Measurements from ENCODE around the gene ANKRD55.
"Not testable (repeated sequence)": the region's sequence is repeated elsewhere in the genome, so short reads cannot be mapped to it uniquely, and the experiment has no call there.

The ANKRD55 gene

GRCh38 chr5:56110646-56111403 lies 122.3 kb downstream of the ANKRD55 start:
- Histone ChIP-seq H3K27ac (ENCODE audit: low read length) (no peak overlapping the region), H3K4me1 (ENCODE audit: insufficient read depth, low read length) (no peaks in the 10 kb centered on the region), H3K36me3 (ENCODE audit: insufficient read depth, low read depth, low read length) (no peaks in the 10 kb centered on the region), H3K9ac (ENCODE audit: low read depth, low read length) (no peak overlapping the region), H3K4me3 (ENCODE audit: low read length) (no peak overlapping the region), H3K9me3 (ENCODE audit: insufficient read depth, low read depth, low read length) (no peaks in the 10 kb centered on the region), H3K27me3 (ENCODE audit: insufficient read depth, low read length) (no peaks in the 10 kb centered on the region)

- Histone ChIP-seq H3K36me3 (ENCODE audit: insufficient read depth, low read depth, low read length) (no peaks in the 10 kb centered on the region), H3K9me3 (ENCODE audit: insufficient read depth, low read depth, low read length) (no peaks in the 10 kb centered on the region), H3K4me1 (ENCODE audit: insufficient read depth, low read length) (no peaks in the 10 kb centered on the region), H3K4me3 (ENCODE audit: low read length) (no peak overlapping the region), H3K27ac (ENCODE audit: low read length) (no peak overlapping the region), H3K9ac (ENCODE audit: low read depth, low read length) (no peak overlapping the region), H3K27me3 (ENCODE audit: insufficient read depth, low read length) (no peaks in the 10 kb centered on the region)
These were observed 124.9 kb downstream of the ANKRD55 start for GRCh38 chr5:56108246-56108645.

DNA sequence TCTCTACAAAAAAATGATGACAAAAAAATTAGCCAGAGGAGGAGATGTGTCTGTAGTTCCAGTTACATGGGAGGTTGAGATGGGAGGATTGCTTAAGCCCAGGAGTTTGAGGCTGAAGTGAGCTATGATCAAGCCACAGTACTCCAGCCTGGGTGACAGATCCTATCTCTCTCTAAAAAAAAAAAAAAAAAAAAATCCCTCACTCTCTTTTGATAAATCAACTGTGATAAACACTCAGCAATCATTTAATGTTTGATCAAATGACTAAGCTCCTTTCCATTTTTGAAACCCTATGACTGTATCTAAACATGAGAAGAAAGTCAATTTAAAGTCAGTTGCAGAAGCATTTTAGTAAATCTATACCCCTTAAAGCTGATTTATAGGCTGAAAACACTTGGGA lies 126.3 kb downstream of the ANKRD55 start:
- Histone ChIP-seq H3K9me3 (ENCODE audit: insufficient read depth, low read depth, low read length) (no peaks in the 10 kb centered on the region), H3K27ac (ENCODE audit: low read length) (no peak overlapping the region), H3K4me3 (ENCODE audit: low read length) (no peak overlapping the region), H3K36me3 (ENCODE audit: insufficient read depth, low read depth, low read length) (no peaks in the 10 kb centered on the region), H3K27me3 (ENCODE audit: insufficient read depth, low read length) (no peaks in the 10 kb centered on the region), H3K4me1 (ENCODE audit: insufficient read depth, low read length) (no peaks in the 10 kb centered on the region), H3K9ac (ENCODE audit: low read depth, low read length) (no peak overlapping the region)

DNA sequence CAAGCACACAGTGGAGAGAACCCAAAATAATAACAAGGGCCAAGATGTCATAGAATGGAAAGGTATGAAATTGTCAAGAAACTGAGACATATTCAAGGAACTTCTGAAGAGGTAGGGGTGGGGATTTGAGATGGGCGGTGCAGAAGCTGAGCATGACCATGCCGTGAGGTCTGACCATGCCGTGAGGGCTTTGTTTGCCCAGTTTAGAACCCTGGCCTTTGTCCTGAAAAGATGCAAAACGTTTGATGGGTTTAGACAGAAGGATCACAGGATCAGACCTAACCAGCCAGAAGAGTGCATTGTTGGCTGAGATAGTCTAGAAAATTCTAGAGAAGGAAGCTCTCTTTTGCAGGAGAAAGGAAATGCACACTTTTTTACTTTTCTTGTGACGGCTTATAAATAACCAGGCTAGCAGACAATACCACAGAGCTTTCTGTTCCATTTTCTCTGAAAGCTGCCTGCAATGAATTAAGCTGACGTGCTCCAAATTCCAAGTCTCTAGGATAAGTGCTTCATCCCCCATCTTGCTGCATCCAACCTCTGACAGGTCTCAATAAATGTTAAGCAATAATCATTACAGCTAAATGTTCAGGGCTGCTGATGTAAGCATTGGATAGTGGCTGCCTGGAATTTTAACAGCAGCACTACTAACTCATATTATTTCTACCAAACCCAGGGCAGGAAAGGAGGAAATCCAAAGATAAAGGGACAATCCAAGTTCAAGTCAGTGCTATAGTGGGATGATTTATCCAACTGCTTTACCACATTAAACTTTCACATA lies 127.4 kb downstream of the ANKRD55 start:
- no peaks in the 10 kb centered on the region for H3K4me1 ChIP-seq (ENCODE audit: insufficient read depth, low read length)
- peaks cover 4% of the 10 kb centered on the region; the same call in 1 of the 2 replicates for H3K9me3 ChIP-seq (ENCODE audit: insufficient read depth, low read depth, low read length)
- H3K4me3 ChIP-seq (ENCODE audit: low read length) = no peak overlapping the region
- no peak overlapping the region for H3K9ac ChIP-seq (ENCODE audit: low read depth, low read length)
- no peaks in the 10 kb centered on the region for H3K36me3 ChIP-seq (ENCODE audit: insufficient read depth, low read depth, low read length)
- no peaks in the 10 kb centered on the region for H3K27me3 ChIP-seq (ENCODE audit: insufficient read depth, low read length)
- H3K27ac ChIP-seq (ENCODE audit: low read length) = no peak overlapping the region

- Histone ChIP-seq H3K36me3 (ENCODE audit: insufficient read depth, low read depth, low read length) (no peaks in the 10 kb centered on the region), H3K9me3 (ENCODE audit: insufficient read depth, low read depth, low read length) (peaks cover 4% of the 10 kb centered on the region; the same call in 1 of the 2 replicates), H3K4me3 (ENCODE audit: low read length) (no peak overlapping the region), H3K27ac (ENCODE audit: low read length) (no peak overlapping the region), H3K4me1 (ENCODE audit: insufficient read depth, low read length) (no peaks in the 10 kb centered on the region), H3K9ac (ENCODE audit: low read depth, low read length) (no peak overlapping the region), H3K27me3 (ENCODE audit: insufficient read depth, low read length) (no peaks in the 10 kb centered on the region)
These were observed 130.2 kb downstream of the ANKRD55 start for GRCh38 chr5:56102889-56103288.

DNA sequence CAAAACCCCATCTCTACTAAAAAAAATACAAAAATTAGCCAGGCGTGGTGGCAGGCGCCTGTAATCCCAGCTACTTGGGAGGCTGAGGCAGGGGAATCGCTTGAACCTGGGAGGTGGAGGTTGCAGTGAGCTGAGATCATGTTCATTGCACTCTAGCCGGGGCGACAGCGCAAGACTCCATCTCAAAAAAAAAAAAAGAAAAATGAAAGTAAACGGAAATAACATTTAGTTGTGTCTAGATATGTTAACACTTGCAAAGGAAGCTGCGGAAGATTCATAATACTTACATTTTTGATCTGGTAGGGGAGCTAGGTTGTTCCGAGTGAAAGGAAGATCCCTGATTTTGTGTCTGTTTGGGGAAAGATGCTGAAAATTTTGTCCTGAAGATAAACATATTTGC lies 130.9 kb downstream of the ANKRD55 start:
- not testable (repeated sequence) for H3K27me3 ChIP-seq (ENCODE audit: insufficient read depth, low read length); H3K4me1 ChIP-seq (ENCODE audit: insufficient read depth, low read length); H3K36me3 ChIP-seq (ENCODE audit: insufficient read depth, low read depth, low read length); H3K4me3 ChIP-seq (ENCODE audit: low read length); H3K27ac ChIP-seq (ENCODE audit: low read length); H3K9ac ChIP-seq (ENCODE audit: low read depth, low read length); H3K9me3 ChIP-seq (ENCODE audit: insufficient read depth, low read depth, low read length)

GRCh38 chr5:56101180-56101579 lies 131.9 kb downstream of the ANKRD55 start:
- H3K27me3 ChIP-seq (ENCODE audit: insufficient read depth, low read length) = no peaks in the 10 kb centered on the region
- H3K36me3 ChIP-seq (ENCODE audit: insufficient read depth, low read depth, low read length) = no peaks in the 10 kb centered on the region
- H3K4me1 ChIP-seq (ENCODE audit: insufficient read depth, low read length) = no peaks in the 10 kb centered on the region
- H3K27ac ChIP-seq (ENCODE audit: low read length) = no peak overlapping the region
- peaks cover 4% of the 10 kb centered on the region; the same call in 1 of the 2 replicates for H3K9me3 ChIP-seq (ENCODE audit: insufficient read depth, low read depth, low read length)
- no peak overlapping the region for H3K4me3 ChIP-seq (ENCODE audit: low read length)
- no peak overlapping the region for H3K9ac ChIP-seq (ENCODE audit: low read depth, low read length)

GRCh38 chr5:56100439-56101176 lies 132.5 kb downstream of the ANKRD55 start:
- Histone ChIP-seq H3K4me3 (ENCODE audit: low read length) (no peak overlapping the region), H3K4me1 (ENCODE audit: insufficient read depth, low read length) (no peaks in the 10 kb centered on the region), H3K27me3 (ENCODE audit: insufficient read depth, low read length) (no peaks in the 10 kb centered on the region), H3K27ac (ENCODE audit: low read length) (no peak overlapping the region), H3K9ac (ENCODE audit: low read depth, low read length) (no peak overlapping the region), H3K9me3 (ENCODE audit: insufficient read depth, low read depth, low read length) (peaks cover 4% of the 10 kb centered on the region; the same call in 1 of the 2 replicates), H3K36me3 (ENCODE audit: insufficient read depth, low read depth, low read length) (no peaks in the 10 kb centered on the region)

- H3K36me3 ChIP-seq (ENCODE audit: insufficient read depth, low read depth, low read length) = no peaks in the 10 kb centered on the region
- no peak overlapping the region for H3K4me3 ChIP-seq (ENCODE audit: low read length)
- no peak overlapping the region for H3K27ac ChIP-seq (ENCODE audit: low read length)
- H3K9me3 ChIP-seq (ENCODE audit: insufficient read depth, low read depth, low read length) = peaks cover 4% of the 10 kb centered on the region; the same call in 1 of the 2 replicates
- H3K9ac ChIP-seq (ENCODE audit: low read depth, low read length) = no peak overlapping the region
- no peaks in the 10 kb centered on the region for H3K4me1 ChIP-seq (ENCODE audit: insufficient read depth, low read length)
- no peaks in the 10 kb centered on the region for H3K27me3 ChIP-seq (ENCODE audit: insufficient read depth, low read length)
These were observed 133.8 kb downstream of the ANKRD55 start for GRCh38 chr5:56099346-56099745.

DNA sequence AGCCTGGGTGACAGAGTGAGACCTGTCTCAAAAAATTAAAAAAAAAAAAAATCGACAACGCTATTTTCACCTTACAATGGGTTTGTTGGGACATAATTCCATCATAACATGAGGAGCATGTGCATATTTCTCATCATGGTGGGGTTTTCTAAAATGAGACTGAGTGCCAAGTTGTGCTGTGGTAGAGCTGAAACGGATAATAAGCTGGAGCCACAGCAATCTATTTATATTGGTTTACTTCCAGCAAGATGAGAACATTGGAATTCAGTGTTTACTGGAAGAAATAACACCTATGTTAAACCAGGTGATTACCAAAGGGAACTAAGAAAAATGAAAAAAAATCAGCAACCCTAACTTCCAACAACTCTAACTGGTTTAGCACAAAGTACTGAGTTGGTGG lies 136.1 kb downstream of the ANKRD55 start:
- Histone ChIP-seq H3K9ac (ENCODE audit: low read depth, low read length) (no peak overlapping the region), H3K27ac (ENCODE audit: low read length) (no peak overlapping the region), H3K9me3 (ENCODE audit: insufficient read depth, low read depth, low read length) (peaks cover 4% of the 10 kb centered on the region; the same call in 1 of the 2 replicates), H3K4me3 (ENCODE audit: low read length) (no peak overlapping the region), H3K27me3 (ENCODE audit: insufficient read depth, low read length) (no peaks in the 10 kb centered on the region), H3K36me3 (ENCODE audit: insufficient read depth, low read depth, low read length) (no peaks in the 10 kb centered on the region), H3K4me1 (ENCODE audit: insufficient read depth, low read length) (no peaks in the 10 kb centered on the region)

DNA sequence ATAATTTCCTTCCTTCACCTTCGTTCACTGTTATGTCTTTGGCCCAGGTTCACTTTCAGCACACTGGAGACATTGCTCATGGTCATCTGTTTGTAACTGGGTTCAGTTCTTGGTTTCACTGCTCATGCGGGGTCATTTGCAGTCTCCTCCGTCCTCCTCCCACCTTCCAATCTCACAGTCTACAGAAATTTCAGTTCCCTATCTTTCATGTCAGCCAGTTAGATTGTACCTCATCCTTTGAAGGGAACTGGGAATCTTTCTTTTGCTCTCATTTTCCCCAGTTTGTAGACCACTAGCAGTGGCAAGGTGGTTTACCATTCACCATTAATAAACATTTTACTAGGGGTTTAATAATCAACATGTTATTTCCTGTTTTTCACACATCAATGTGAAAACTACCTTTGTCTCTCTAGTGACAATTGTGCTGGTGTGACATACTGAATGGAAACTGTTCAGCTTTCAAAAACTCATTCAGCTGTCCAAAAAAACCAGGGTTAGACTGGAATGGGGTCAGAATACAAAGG lies 137.5 kb downstream of the ANKRD55 start:
- no peak overlapping the region for H3K4me3 ChIP-seq (ENCODE audit: low read length)
- H3K9me3 ChIP-seq (ENCODE audit: insufficient read depth, low read depth, low read length) = no peaks in the 10 kb centered on the region
- no peak overlapping the region for H3K9ac ChIP-seq (ENCODE audit: low read depth, low read length)
- H3K36me3 ChIP-seq (ENCODE audit: insufficient read depth, low read depth, low read length) = no peaks in the 10 kb centered on the region
- no peak overlapping the region for H3K27ac ChIP-seq (ENCODE audit: low read length)
- no peaks in the 10 kb centered on the region for H3K4me1 ChIP-seq (ENCODE audit: insufficient read depth, low read length)
- H3K27me3 ChIP-seq (ENCODE audit: insufficient read depth, low read length) = no peaks in the 10 kb centered on the region

All from iPS-20b (cell line).